MM.1S (cell line): ENCODE data around the gene PLSCR2.

Experiments
- CTCF ChIP-seq: fragments of 300-600 bp; sonication (generic); IDR thresholded peaks from 2 replicates; pipeline ENCODE4 v1.5.1; 2016; ENCODE audit warnings: antibody characterized with exemption, low read length, mixed read lengths
- EZH2phosphoT487 ChIP-seq: fragments of 300-600 bp; sonication (generic); IDR thresholded peaks from 2 replicates; pipeline ENCODE4 v1.6.1; 2018; ENCODE audit warnings: antibody characterized with exemption, low read length

- TF ChIP-seq CTCF (no peak), EZH2phosphoT487 (no peak)
These were observed 84.6 kb downstream of the PLSCR2 start for GRCh38 chr3:146384786-146385185.
